C4-2B (cell line): ENCODE measurements around the gene REPIN1.

ENCODE experiments used
- H3K27ac ChIP-seq: fragments of 450-650 bp; 2 replicates; pipeline ENCODE4 v1.5.1; 2017
- CTCF ChIP-seq: fragments of 450-650 bp; conservative IDR thresholded peaks from 2 replicates; pipeline ENCODE4 v1.5.1; 2017; ENCODE audit warnings: mild to moderate bottlenecking
- ZFX ChIP-seq: fragments of 450-650 bp; IDR thresholded peaks from 2 replicates; pipeline ENCODE4 v1.6.1; 2017

REPIN1 gene

GRCh38 chr7:150358988-150359621 lies 9.5 kb upstream of the REPIN1 start:
- TF ChIP-seq CTCF: no peak
- no peak for TF ChIP-seq ZFX
- H3K27ac ChIP-seq: no peak overlapping the region; the same call in 1 of the 2 replicates

- no peak for TF ChIP-seq ZFX
- TF ChIP-seq CTCF: no peak
- H3K27ac ChIP-seq: peak overlapping the region; percentile 83
Observed at GRCh38 chr7:150359622-150360362, 8.8 kb upstream of the REPIN1 start.

- no peak for TF ChIP-seq CTCF
- no peak for TF ChIP-seq ZFX
- peak overlapping the region; percentile 83 for H3K27ac ChIP-seq
Observed at GRCh38 chr7:150360363-150361058, 8.1 kb upstream of the REPIN1 start.

- no peak for TF ChIP-seq CTCF
- TF ChIP-seq ZFX: no peak
- H3K27ac ChIP-seq: peak overlapping the region; percentile 11; the same call in 1 of the 2 replicates
Observed at GRCh38 chr7:150361402-150361801, 7.2 kb upstream of the REPIN1 start.

GRCh38 chr7:150361807-150362621 lies 6.6 kb upstream of the REPIN1 start:
- peak overlapping the region; percentile 11; the same call in 1 of the 2 replicates for H3K27ac ChIP-seq
- no peak for TF ChIP-seq ZFX
- TF ChIP-seq CTCF: no peak

- H3K27ac ChIP-seq: no peak overlapping the region
- no peak for TF ChIP-seq CTCF
- no peak for TF ChIP-seq ZFX
Observed at GRCh38 chr7:150363370-150363769, 5.3 kb upstream of the REPIN1 start.
